WTC11 (cell line): ENCODE measurements around the gene VCX3B.

Source experiments
- NFYB ChIP-seq: sonication (generic); formaldehyde crosslinking; conservative IDR thresholded peaks from 2 replicates; pipeline ENCODE4 v1.8.0; 2022; ENCODE audit warnings: low read depth, missing genetic modification reagents
- SMAD3 ChIP-seq: sonication (generic); formaldehyde crosslinking; IDR thresholded peaks from 2 replicates; pipeline ENCODE4 v1.8.0; 2022; ENCODE audit warnings: missing genetic modification reagents, mild to moderate bottlenecking, borderline replicate concordance
- ZNF232 ChIP-seq: sonication (generic); formaldehyde crosslinking; IDR thresholded peaks from 2 replicates; pipeline ENCODE4 v1.8.0; 2022; ENCODE audit warnings: mild to moderate bottlenecking, missing genetic modification reagents
- TF ChIP-seq, protein P1 (sequence below): fragments of 200-600 bp; IDR thresholded peaks from 2 replicates; pipeline ENCODE4 v1.8.0; 2022; ENCODE audit warnings: antibody characterized with exemption

DNA sequence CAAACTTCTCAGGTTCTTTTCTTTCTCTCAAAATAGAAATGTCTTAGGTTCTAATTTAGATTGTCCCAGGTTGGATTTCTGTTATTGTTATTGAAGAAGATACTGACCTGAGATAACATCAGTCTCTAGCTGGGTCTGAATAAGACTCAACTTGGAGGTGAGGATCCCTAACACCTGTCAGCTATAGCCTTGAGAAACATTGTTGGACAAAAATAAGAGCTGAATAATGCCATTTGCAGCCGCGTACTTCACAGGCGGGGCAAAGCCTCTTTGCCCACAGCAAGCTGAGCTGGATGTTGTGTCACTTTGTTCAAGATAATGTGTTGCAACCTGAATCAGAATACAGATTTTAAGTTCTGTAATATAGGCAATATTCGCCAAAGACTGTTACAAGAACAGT lies 35.6 kb downstream of the VCX3B start:
- TF ChIP-seq SMAD3 (no peak), NFYB (no peak), ZNF232 (CRISPR knock-in tag) (no peak)
- TF ChIP-seq, protein P1, sequence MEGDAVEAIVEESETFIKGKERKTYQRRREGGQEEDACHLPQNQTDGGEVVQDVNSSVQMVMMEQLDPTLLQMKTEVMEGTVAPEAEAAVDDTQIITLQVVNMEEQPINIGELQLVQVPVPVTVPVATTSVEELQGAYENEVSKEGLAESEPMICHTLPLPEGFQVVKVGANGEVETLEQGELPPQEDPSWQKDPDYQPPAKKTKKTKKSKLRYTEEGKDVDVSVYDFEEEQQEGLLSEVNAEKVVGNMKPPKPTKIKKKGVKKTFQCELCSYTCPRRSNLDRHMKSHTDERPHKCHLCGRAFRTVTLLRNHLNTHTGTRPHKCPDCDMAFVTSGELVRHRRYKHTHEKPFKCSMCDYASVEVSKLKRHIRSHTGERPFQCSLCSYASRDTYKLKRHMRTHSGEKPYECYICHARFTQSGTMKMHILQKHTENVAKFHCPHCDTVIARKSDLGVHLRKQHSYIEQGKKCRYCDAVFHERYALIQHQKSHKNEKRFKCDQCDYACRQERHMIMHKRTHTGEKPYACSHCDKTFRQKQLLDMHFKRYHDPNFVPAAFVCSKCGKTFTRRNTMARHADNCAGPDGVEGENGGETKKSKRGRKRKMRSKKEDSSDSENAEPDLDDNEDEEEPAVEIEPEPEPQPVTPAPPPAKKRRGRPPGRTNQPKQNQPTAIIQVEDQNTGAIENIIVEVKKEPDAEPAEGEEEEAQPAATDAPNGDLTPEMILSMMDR: no peak
